ENCODE results near the gene PYDC1.

Gene PYDC1

GRCh38 chr16:31224092-31224955 lies 7.4 kb upstream of the PYDC1 start:
- TF ChIP-seq REST (IDR thresholded peaks at IDR 0.05; ENCODE audit: insufficient read depth in 1 of 2, low read depth in 2 of 2, low read length in 2 of 2) (no peak), SIN3A (IDR thresholded peaks at IDR 0.05; ENCODE audit: borderline replicate concordance, insufficient read depth, low read length) (no peak), TAF1 (IDR thresholded peaks at IDR 0.05; ENCODE audit: borderline replicate concordance, insufficient read depth, low read length) (no peak), POLR2AphosphoS5 (IDR thresholded peaks at IDR 0.05; ENCODE audit: low read depth, low read length) (no peak), FOXP2 (optimal IDR thresholded peaks at IDR 0.05; ENCODE audit: borderline replicate concordance, extremely low read depth, extremely low read length, insufficient read depth) (no peak)

- TF ChIP-seq POLR2AphosphoS5 (IDR thresholded peaks at IDR 0.05; ENCODE audit: low read depth, low read length) = no peak
- TF ChIP-seq TAF1 (IDR thresholded peaks at IDR 0.05; ENCODE audit: borderline replicate concordance, insufficient read depth, low read length) = no peak
- no peak for TF ChIP-seq REST (IDR thresholded peaks at IDR 0.05; ENCODE audit: insufficient read depth in 1 of 2, low read depth in 2 of 2, low read length in 2 of 2)
- TF ChIP-seq SIN3A (IDR thresholded peaks at IDR 0.05; ENCODE audit: borderline replicate concordance, insufficient read depth, low read length) = no peak
- no peak for TF ChIP-seq FOXP2 (optimal IDR thresholded peaks at IDR 0.05; ENCODE audit: borderline replicate concordance, extremely low read depth, extremely low read length, insufficient read depth)
Measured at GRCh38 chr16:31223044-31223443, 6.1 kb upstream of the PYDC1 start.

- TF ChIP-seq FOXP2 (optimal IDR thresholded peaks at IDR 0.05; ENCODE audit: borderline replicate concordance, extremely low read depth, extremely low read length, insufficient read depth) = no peak
- no peak for TF ChIP-seq TAF1 (IDR thresholded peaks at IDR 0.05; ENCODE audit: borderline replicate concordance, insufficient read depth, low read length)
- TF ChIP-seq POLR2AphosphoS5 (IDR thresholded peaks at IDR 0.05; ENCODE audit: low read depth, low read length) = no peak
- TF ChIP-seq REST (IDR thresholded peaks at IDR 0.05; ENCODE audit: insufficient read depth in 1 of 2, low read depth in 2 of 2, low read length in 2 of 2) = no peak
- no peak for TF ChIP-seq SIN3A (IDR thresholded peaks at IDR 0.05; ENCODE audit: borderline replicate concordance, insufficient read depth, low read length)
Measured at GRCh38 chr16:31221357-31222160, 4.6 kb upstream of the PYDC1 start.

GRCh38 chr16:31219154-31219741 lies 2.3 kb upstream of the PYDC1 start:
- TF ChIP-seq POLR2AphosphoS5 (IDR thresholded peaks at IDR 0.05; ENCODE audit: low read depth, low read length) = no peak
- TF ChIP-seq REST (IDR thresholded peaks at IDR 0.05; ENCODE audit: insufficient read depth in 1 of 2, low read depth in 2 of 2, low read length in 2 of 2) = no peak
- no peak for TF ChIP-seq FOXP2 (optimal IDR thresholded peaks at IDR 0.05; ENCODE audit: borderline replicate concordance, extremely low read depth, extremely low read length, insufficient read depth)
- TF ChIP-seq TAF1 (IDR thresholded peaks at IDR 0.05; ENCODE audit: borderline replicate concordance, insufficient read depth, low read length) = no peak
- TF ChIP-seq SIN3A (IDR thresholded peaks at IDR 0.05; ENCODE audit: borderline replicate concordance, insufficient read depth, low read length) = no peak

All from PFSK-1 (cell line).